Neural cell (in vitro differentiated cells): ENCODE measurements around the gene WFIKKN2. TPM values are rescaled to one million over a fixed set of nuclear protein-coding genes. Genes with fewer than 3 reads are reported as not detected.

Experiments
- H2AFZ ChIP-seq: fragments of 200-600, 300-800 bp; sonication (generic), shearing (Covaris generic); 2 replicates; pipeline ENCODE4 v1.6.0; 2014; ENCODE audit warnings: low read depth, mild to moderate bottlenecking, antibody characterized with exemption, low read length, moderate library complexity
- H3F3A ChIP-seq: fragments of 200-600 bp; shearing (Covaris generic); 2 replicates; pipeline ENCODE4 v1.6.1; 2016; ENCODE audit warnings: mild to moderate bottlenecking, moderate library complexity, mixed read lengths, antibody characterized with exemption, low read length; ENCODE audit not compliant: insufficient read depth, poor library complexity, severe bottlenecking
- H3K27ac ChIP-seq: fragments of 200-600, 300-800 bp; sonication (generic), shearing (Covaris generic); 2 replicates; pipeline ENCODE4 v1.5.1; 2014; ENCODE audit warnings: mild to moderate bottlenecking, low read length, moderate library complexity
- H3K27me3 ChIP-seq: fragments of 300-800, 200-600 bp; sonication (generic), shearing (Covaris generic); 2 replicates; pipeline ENCODE4 v1.6.0; 2014; ENCODE audit warnings: mild to moderate bottlenecking, low read depth, low read length, moderate library complexity; ENCODE audit not compliant: insufficient read depth
- H3K36me3 ChIP-seq: fragments of 300-800, 200-600 bp; sonication (generic), shearing (Covaris generic); 2 replicates; pipeline ENCODE4 v1.5.1; 2014; ENCODE audit warnings: mild to moderate bottlenecking, antibody characterized with exemption, low read length, moderate library complexity; ENCODE audit not compliant: insufficient read depth
- H3K4me2 ChIP-seq: fragments of 300-800, 200-600 bp; sonication (generic), shearing (Covaris generic); 2 replicates; pipeline ENCODE4 v1.6.0; 2014; ENCODE audit warnings: mild to moderate bottlenecking, low read length
- H3K4me3 ChIP-seq: fragments of 300-800, 200-600 bp; sonication (generic), shearing (Covaris generic); 2 replicates; pipeline ENCODE4 v1.5.1; 2014; ENCODE audit warnings: mild to moderate bottlenecking, low read length, moderate library complexity
- H3K79me2 ChIP-seq: fragments of 200-600 bp; shearing (Covaris generic); replicated peaks from 2 replicates; pipeline ENCODE4 v1.6.0; 2014; ENCODE audit warnings: mild to moderate bottlenecking, low read length, moderate library complexity; ENCODE audit not compliant: insufficient read depth
- H3K9ac ChIP-seq: fragments of 300-800, 200-600 bp; sonication (generic), shearing (Covaris generic); 2 replicates; pipeline ENCODE4 v1.6.1; 2016; ENCODE audit warnings: mild to moderate bottlenecking, low read length, mixed read lengths
- H3K9me2 ChIP-seq: fragments of 200-600 bp; shearing (Covaris generic); 2 replicates; pipeline ENCODE4 v1.6.1; 2016; ENCODE audit warnings: mild to moderate bottlenecking, low read length, mixed read lengths; ENCODE audit not compliant: insufficient read depth
- H3K9me3 ChIP-seq: fragments of 200-600, 300-800 bp; sonication (generic), shearing (Covaris generic); 2 replicates; pipeline ENCODE4 v1.6.1; 2016; ENCODE audit warnings: mild to moderate bottlenecking, mixed run types, low read length, moderate library complexity, mixed read lengths
- H4K20me1 ChIP-seq: fragments of 200-600 bp; shearing (Covaris generic); 2 replicates; pipeline ENCODE4 v1.6.1; 2016; ENCODE audit warnings: mild to moderate bottlenecking, mixed run types; ENCODE audit not compliant: insufficient read depth
- CTCF ChIP-seq: fragments of 450-650 bp; IDR thresholded peaks from 2 replicates; pipeline ENCODE4 v1.5.1; 2014; ENCODE audit warnings: antibody characterized with exemption, mild to moderate bottlenecking, moderate library complexity; ENCODE audit not compliant: poor library complexity, severe bottlenecking
- EP300 ChIP-seq: fragments of 450-650 bp; conservative IDR thresholded peaks from 2 replicates; pipeline ENCODE4 v1.6.1; 2014; ENCODE audit warnings: antibody characterized with exemption, mild to moderate bottlenecking, moderate library complexity; ENCODE audit not compliant: poor library complexity, severe bottlenecking
- EZH2 ChIP-seq: fragments of 200-600, 300-800 bp; shearing (Covaris generic), sonication (generic); IDR thresholded peaks from 2 replicates; pipeline ENCODE4 v1.6.1; 2014; ENCODE audit warnings: antibody characterized with exemption, low read length, borderline replicate concordance, mild to moderate bottlenecking; ENCODE audit not compliant: insufficient read depth, poor library complexity, severe bottlenecking
- MXI1 ChIP-seq: fragments of 450-650 bp; conservative IDR thresholded peaks from 2 replicates; pipeline ENCODE4 v1.6.1; 2014; ENCODE audit warnings: antibody characterized with exemption, mild to moderate bottlenecking; ENCODE audit not compliant: poor library complexity, severe bottlenecking
- POLR2AphosphoS5 ChIP-seq: IDR thresholded peaks from 2 replicates; pipeline ENCODE4 v1.6.1; 2012
- RAD21 ChIP-seq: fragments of 450-650 bp; conservative IDR thresholded peaks from 2 replicates; pipeline ENCODE4 v1.6.1; 2014; ENCODE audit warnings: antibody characterized with exemption, mild to moderate bottlenecking, moderate library complexity
- REST ChIP-seq: IDR thresholded peaks from 2 replicates; pipeline ENCODE4 v1.6.1; 2012; ENCODE audit warnings: borderline replicate concordance
- SMC3 ChIP-seq: fragments of 450-650 bp; conservative IDR thresholded peaks from 2 replicates; pipeline ENCODE4 v1.6.1; 2014; ENCODE audit warnings: antibody characterized with exemption, mild to moderate bottlenecking, moderate library complexity; ENCODE audit not compliant: poor library complexity
- TAF1 ChIP-seq: IDR thresholded peaks from 2 replicates; pipeline ENCODE4 v1.6.1; 2012; ENCODE audit warnings: low read depth
- polyA plus RNA-seq: library from polyadenylated mRNA; depleted of rRNA; stranded (reverse); fragments of >200 nt; gene quantifications from 2 replicates; pipeline ENCODE4 v1.2.3, GENCODE V29; 2014

WFIKKN2 gene
- polyA plus RNA-seq, 1 donor from 2014 or later: not detected

- no peaks in the 10 kb centered on the region for H3K36me3 ChIP-seq
- H3K9ac ChIP-seq: no peak overlapping the region
- H3K27ac ChIP-seq: no peak overlapping the region
- H3K9me2 ChIP-seq: no peaks in the 10 kb centered on the region
- H4K20me1 ChIP-seq: no peaks in the 10 kb centered on the region
- H2AFZ ChIP-seq: no peak overlapping the region
- TF ChIP-seq EZH2: no peak
- H3K4me3 ChIP-seq: no peak overlapping the region
- no peaks in the 10 kb centered on the region for H3K9me3 ChIP-seq
- no peaks in the 10 kb centered on the region for H3F3A ChIP-seq
- no peak overlapping the region for H3K4me2 ChIP-seq
- H3K27me3 ChIP-seq: no peaks in the 10 kb centered on the region
- no peaks in the 10 kb centered on the region for H3K79me2 ChIP-seq
Observed at GRCh38 chr17:50818921-50819657, 16.3 kb upstream of the WFIKKN2 start.

GRCh38 chr17:50820651-50821050, 14.7 kb upstream of the WFIKKN2 start:
- H3K9ac ChIP-seq: no peak overlapping the region
- no peaks in the 10 kb centered on the region for H3K27me3 ChIP-seq
- H3K9me2 ChIP-seq: no peaks in the 10 kb centered on the region
- H3F3A ChIP-seq: no peaks in the 10 kb centered on the region
- H2AFZ ChIP-seq: no peak overlapping the region
- no peak for TF ChIP-seq POLR2AphosphoS5
- no peak for TF ChIP-seq SMC3
- no peak for TF ChIP-seq MXI1
- no peak for TF ChIP-seq TAF1
- no peak for TF ChIP-seq CTCF
- TF ChIP-seq REST: no peak
- no peak for TF ChIP-seq EZH2
- no peak for TF ChIP-seq EP300
- no peak for TF ChIP-seq RAD21
- H3K79me2 ChIP-seq: no peaks in the 10 kb centered on the region
- H3K4me2 ChIP-seq: no peak overlapping the region
- no peak overlapping the region for H3K4me3 ChIP-seq
- H4K20me1 ChIP-seq: no peaks in the 10 kb centered on the region
- no peaks in the 10 kb centered on the region for H3K9me3 ChIP-seq
- no peak overlapping the region for H3K27ac ChIP-seq
- no peaks in the 10 kb centered on the region for H3K36me3 ChIP-seq

GRCh38 chr17:50822550-50822949, 12.8 kb upstream of the WFIKKN2 start:
- Histone ChIP-seq H2AFZ (no peak overlapping the region), H3K9me2 (no peaks in the 10 kb centered on the region), H3K36me3 (no peaks in the 10 kb centered on the region), H3K4me2 (no peak overlapping the region), H3F3A (no peaks in the 10 kb centered on the region), H3K9ac (no peak overlapping the region), H3K27me3 (no peaks in the 10 kb centered on the region), H4K20me1 (no peaks in the 10 kb centered on the region), H3K79me2 (no peaks in the 10 kb centered on the region), H3K27ac (no peak overlapping the region), H3K9me3 (no peaks in the 10 kb centered on the region), H3K4me3 (no peak overlapping the region)
- TF ChIP-seq CTCF (no peak), POLR2AphosphoS5 (no peak)
